Epithelial cell of esophagus (primary cell): ENCODE measurements around the gene C1QTNF1.
A peak's percentile ranks its signal among the peaks of the same experiment; 100 is the strongest.

Source experiments
- DNase-seq: peaks from one replicate; pipeline ENCODE4 v3.0.0; 2010; ENCODE audit warnings: low read depth
- H3K4me3 ChIP-seq: 2 replicates; pipeline ENCODE4 v1.5.1; 2011; ENCODE audit warnings: mild to moderate bottlenecking, low read length, control low read depth
- CTCF ChIP-seq: IDR thresholded peaks from 2 replicates; pipeline ENCODE4 v1.5.1; 2011; ENCODE audit warnings: low read depth, mild to moderate bottlenecking, low read length, control low read depth, inconsistent platforms; ENCODE audit not compliant: insufficient read depth; ENCODE audit errors: missing control alignments

The C1QTNF1 gene

GRCh38 chr17:79045001-79045729, 21.2 kb downstream of the C1QTNF1 start:
- DNase-seq: no peak
- no peak overlapping the region for H3K4me3 ChIP-seq
- TF ChIP-seq CTCF: no peak

- H3K4me3 ChIP-seq: no peak overlapping the region
- DNase-seq: peak; percentile 74
- TF ChIP-seq CTCF: peak; percentile 90
Measured at GRCh38 chr17:79045842-79046196, 21.9 kb downstream of the C1QTNF1 start.

GRCh38 chr17:79046197-79046915, 22.4 kb downstream of the C1QTNF1 start:
- no peak overlapping the region for H3K4me3 ChIP-seq
- no peak for TF ChIP-seq CTCF
- DNase-seq: no peak

GRCh38 chr17:79046916-79047280, 22.9 kb downstream of the C1QTNF1 start:
- DNase-seq: no peak
- no peak overlapping the region for H3K4me3 ChIP-seq
- no peak for TF ChIP-seq CTCF

- DNase-seq: no peak
- TF ChIP-seq CTCF: no peak
- H3K4me3 ChIP-seq: no peak overlapping the region
Measured at GRCh38 chr17:79047291-79047920, 23.4 kb downstream of the C1QTNF1 start.

GRCh38 chr17:79047923-79048825, 24.2 kb downstream of the C1QTNF1 start:
- TF ChIP-seq CTCF: no peak
- H3K4me3 ChIP-seq: no peak overlapping the region
- DNase-seq: peak; percentile 35
